ENCODE data around the gene AKAP1. TPM values are rescaled to one million over a fixed set of nuclear protein-coding genes. Genes with fewer than 3 reads are reported as not detected.

Gene AKAP1
- total RNA-seq, 1 donor from 2014 or later: 214 TPM

- TF ChIP-seq CTCF (IDR thresholded peaks at IDR 0.05; ENCODE audit: borderline replicate concordance): no peak
- no peaks in the 10 kb centered on the region for H3K9me3 ChIP-seq (replicated peaks)
- no peaks in the 10 kb centered on the region for H3K27me3 ChIP-seq (ENCODE audit: low read depth)
- H3K27ac ChIP-seq (replicated peaks): no peak overlapping the region
- no peak overlapping the region for H3K4me3 ChIP-seq
- intact Hi-C loops (cut with micrococcal nuclease): no loop called here
- DNase-seq: no peak
- peaks cover 9% of the 10 kb centered on the region for H3K4me1 ChIP-seq
- no peaks in the 10 kb centered on the region for H3K36me3 ChIP-seq
Measured at GRCh38 chr17:57068222-57068658, 16.8 kb upstream of the AKAP1 start.

- no peak overlapping the region for H3K27ac ChIP-seq (replicated peaks)
- H3K4me3 ChIP-seq: no peak overlapping the region
- H3K36me3 ChIP-seq: no peaks in the 10 kb centered on the region
- no peak for TF ChIP-seq CTCF (IDR thresholded peaks at IDR 0.05; ENCODE audit: borderline replicate concordance)
- peaks cover 9% of the 10 kb centered on the region for H3K4me1 ChIP-seq
- no peaks in the 10 kb centered on the region for H3K27me3 ChIP-seq (ENCODE audit: low read depth)
- no peaks in the 10 kb centered on the region for H3K9me3 ChIP-seq (replicated peaks)
- intact Hi-C loops (cut with micrococcal nuclease): no loop called here
- DNase-seq: no peak
Measured at GRCh38 chr17:57068707-57069106, 16.3 kb upstream of the AKAP1 start.

- no peaks in the 10 kb centered on the region for H3K9me3 ChIP-seq (replicated peaks)
- no peaks in the 10 kb centered on the region for H3K27me3 ChIP-seq (ENCODE audit: low read depth)
- no peak overlapping the region for H3K4me3 ChIP-seq
- no peaks in the 10 kb centered on the region for H3K36me3 ChIP-seq
- peaks cover 14% of the 10 kb centered on the region for H3K4me1 ChIP-seq
- no peak for TF ChIP-seq CTCF (IDR thresholded peaks at IDR 0.05; ENCODE audit: borderline replicate concordance)
- DNase-seq: no peak
- H3K27ac ChIP-seq (replicated peaks): no peak overlapping the region
- intact Hi-C loops (cut with micrococcal nuclease): no loop called here
Measured at GRCh38 chr17:57071991-57072944, 12.8 kb upstream of the AKAP1 start.

- Histone ChIP-seq H3K36me3 (no peaks in the 10 kb centered on the region), H3K4me3 (no peak overlapping the region), H3K27ac (replicated peaks) (no peak overlapping the region), H3K9me3 (replicated peaks) (no peaks in the 10 kb centered on the region), H3K4me1 (peaks cover 14% of the 10 kb centered on the region), H3K27me3 (ENCODE audit: low read depth) (no peaks in the 10 kb centered on the region)
- no peak for TF ChIP-seq CTCF (IDR thresholded peaks at IDR 0.05; ENCODE audit: borderline replicate concordance)
- intact Hi-C loops (cut with micrococcal nuclease): no loop called here
- no peak for DNase-seq
Measured at GRCh38 chr17:57073626-57074025, 11.4 kb upstream of the AKAP1 start.

- no peaks in the 10 kb centered on the region for H3K27me3 ChIP-seq (ENCODE audit: low read depth)
- H3K9me3 ChIP-seq (replicated peaks): no peaks in the 10 kb centered on the region
- peaks cover 7% of the 10 kb centered on the region for H3K4me1 ChIP-seq
- H3K27ac ChIP-seq (replicated peaks): no peak overlapping the region
- no peak for DNase-seq
- H3K36me3 ChIP-seq: no peaks in the 10 kb centered on the region
- intact Hi-C loops (cut with micrococcal nuclease): no loop called here
- H3K4me3 ChIP-seq: no peak overlapping the region
- no peak for TF ChIP-seq CTCF (IDR thresholded peaks at IDR 0.05; ENCODE audit: borderline replicate concordance)
Measured at GRCh38 chr17:57075193-57075592, 9.9 kb upstream of the AKAP1 start.

Measured in left ventricle myocardium inferior (tissue), 1 donor.